ENCODE data around the gene SVIL.
"Not testable (repeated sequence)": the region's sequence is repeated elsewhere in the genome, so short reads cannot be mapped to it uniquely, and the experiment has no call there.

- not testable (repeated sequence) for TF ChIP-seq POLR2AphosphoS5 (IDR thresholded peaks at IDR 0.05); POLR2A (IDR thresholded peaks at IDR 0.05; ENCODE audit: low read depth)
Measured at GRCh38 chr10:29439005-29439404, 195.8 kb downstream of the SVIL start.

Data from esophagus muscularis mucosa (tissue), 2 donors.